OCI-LY7 (cell line): ENCODE measurements around the gene C4orf50. TPM values are rescaled to one million over a fixed set of nuclear protein-coding genes. Genes with fewer than 3 reads are reported as not detected.

Experiments used
- BruUV-seq: library from RNA; stranded (reverse); fragments of 400-500 nt; replicated peaks from 2 replicates; lab custom pipeline; 2021; lab: Mats Ljungman, UMichigan
- CTCF ChIA-PET: fragments of 300-600 bp; sonication (Branson Sonifier 250); formaldehyde crosslinking; loops from one replicate; lab custom pipeline; 2022; ENCODE audit warnings: antibody characterized with exemption; ENCODE audit not compliant: unreplicated experiment; lab: Charles Lee
- POLR2A ChIA-PET: fragments of 300-600 bp; sonication (Branson Sonifier 250); formaldehyde crosslinking; loops from one replicate; lab custom pipeline; 2022; ENCODE audit warnings: antibody characterized with exemption; lab: Charles Lee
- DNase-seq: peaks from one replicate; pipeline ENCODE4 v3.0.0-alpha.2; 2015; ENCODE audit warnings: low spot score
- H2AFZ ChIP-seq: fragments of 200-600 bp; sonication (generic), shearing (Covaris generic); 2 replicates; pipeline ENCODE4 v1.6.1; 2014; ENCODE audit warnings: mild to moderate bottlenecking, antibody characterized with exemption, low read length, moderate library complexity
- H3K27ac ChIP-seq: fragments of 200-600 bp; sonication (generic); 2 replicates; pipeline ENCODE4 v1.5.1; 2014; ENCODE audit warnings: mixed run types, low read depth, mild to moderate bottlenecking, moderate library complexity, low read length, inconsistent platforms; ENCODE audit not compliant: poor library complexity, severe bottlenecking
- H3K36me3 ChIP-seq: fragments of 200-600 bp; sonication (generic); 2 replicates; pipeline ENCODE4 v1.6.1; 2014; ENCODE audit warnings: mild to moderate bottlenecking, antibody characterized with exemption, low read length, moderate library complexity, mixed read lengths; ENCODE audit not compliant: insufficient read depth
- H3K4me1 ChIP-seq: fragments of 200-600 bp; sonication (generic); 2 replicates; pipeline ENCODE4 v1.5.1; 2014; ENCODE audit warnings: mild to moderate bottlenecking, low read length; ENCODE audit not compliant: insufficient read depth, poor library complexity, severe bottlenecking
- H3K4me2 ChIP-seq: fragments of 200-600 bp; sonication (generic); 2 replicates; pipeline ENCODE4 v1.6.1; 2014; ENCODE audit warnings: mild to moderate bottlenecking, low read length
- H3K4me3 ChIP-seq: fragments of 200-600 bp; sonication (generic); 2 replicates; pipeline ENCODE4 v1.5.1; 2014; ENCODE audit warnings: mild to moderate bottlenecking, low read depth, low read length; ENCODE audit not compliant: poor library complexity, severe bottlenecking
- H3K79me2 ChIP-seq: fragments of 200-600 bp; sonication (generic); 2 replicates; pipeline ENCODE4 v1.6.1; 2016; ENCODE audit warnings: low read depth, mild to moderate bottlenecking, low read length, moderate library complexity, mixed read lengths; ENCODE audit not compliant: insufficient read depth
- H3K9me2 ChIP-seq: fragments of 200-600 bp; sonication (generic); 2 replicates; pipeline ENCODE4 v1.6.1; 2016; ENCODE audit warnings: mild to moderate bottlenecking, low read length, mixed read lengths; ENCODE audit not compliant: insufficient read depth
- H3K9me3 ChIP-seq: fragments of 200-600 bp; sonication (generic); 2 replicates; pipeline ENCODE4 v1.6.1; 2014; ENCODE audit warnings: mild to moderate bottlenecking, mixed run types, low read length, mixed read lengths
- H4K20me1 ChIP-seq: fragments of 200-600 bp; sonication (generic); 2 replicates; pipeline ENCODE4 v1.6.1; 2014; ENCODE audit warnings: mild to moderate bottlenecking, antibody characterized with exemption, low read length, moderate library complexity, mixed read lengths; ENCODE audit not compliant: insufficient read depth
- CTCF ChIP-seq: fragments of 200-600 bp; sonication (generic); conservative IDR thresholded peaks from 2 replicates; pipeline ENCODE4 v1.5.1; 2014; ENCODE audit warnings: mild to moderate bottlenecking, antibody characterized with exemption, low read length, moderate library complexity, mixed read lengths
- EZH2phosphoT487 ChIP-seq: fragments of 200-600 bp; sonication (generic); IDR thresholded peaks from 2 replicates; pipeline ENCODE4 v1.6.1; 2018; ENCODE audit warnings: low read depth, borderline replicate concordance, mild to moderate bottlenecking, mixed run types, antibody characterized with exemption, low read length, moderate library complexity, mixed read lengths
- intact Hi-C: fragments of 100-400 bp; cut with micrococcal nuclease; formaldehyde crosslinking; loops from one replicate; pipeline ENCODE4 v1.10.0; 2022; ENCODE audit not compliant: unreplicated experiment
- total RNA-seq, 2 experiments: library from RNA; depleted of rRNA in 1 of 2; stranded (reverse); fragments of >200 nt in 1 of 2; shearing (Covaris generic) in 1 of 2; gene quantifications; 2 replicates each; pipeline ENCODE4 v1.2.3, GENCODE V29; 2014 to 2022

Gene C4orf50
- total RNA-seq, 2 experiments from 2014 or later = 0.06 TPM; not detected in 1

- H3K4me1 ChIP-seq = no peaks in the 10 kb centered on the region
- no peak overlapping the region for H3K4me3 ChIP-seq
- CTCF ChIA-PET = no interaction called here
- DNase-seq = no peak
- no peak overlapping the region for H3K27ac ChIP-seq
- H3K79me2 ChIP-seq = no peaks in the 10 kb centered on the region
- no peaks in the 10 kb centered on the region for H4K20me1 ChIP-seq
- TF ChIP-seq EZH2phosphoT487 (no peak), CTCF (no peak)
- H3K9me2 ChIP-seq = no peaks in the 10 kb centered on the region
- H3K36me3 ChIP-seq = no peaks in the 10 kb centered on the region
- no TSS peak for BruUV-seq
- intact Hi-C loops = no loop called here
- H3K4me2 ChIP-seq = no peak overlapping the region
- POLR2A ChIA-PET = no interaction called here
- no peak overlapping the region for H2AFZ ChIP-seq
- H3K9me3 ChIP-seq = no peaks in the 10 kb centered on the region
Observed at GRCh38 chr4:5968246-5968645, 50.0 kb downstream of the C4orf50 start.

GRCh38 chr4:5967783-5968182 lies 50.4 kb downstream of the C4orf50 start:
- intact Hi-C loops = no loop called here
- Histone ChIP-seq H3K27ac (no peak overlapping the region), H3K4me2 (no peak overlapping the region), H3K9me3 (no peaks in the 10 kb centered on the region), H3K9me2 (no peaks in the 10 kb centered on the region), H2AFZ (no peak overlapping the region), H4K20me1 (no peaks in the 10 kb centered on the region), H3K36me3 (no peaks in the 10 kb centered on the region), H3K4me3 (no peak overlapping the region), H3K79me2 (no peaks in the 10 kb centered on the region), H3K4me1 (no peaks in the 10 kb centered on the region)
- CTCF ChIA-PET = no interaction called here
- TF ChIP-seq CTCF (no peak), EZH2phosphoT487 (no peak)
- BruUV-seq = no TSS peak
- DNase-seq = no peak
- POLR2A ChIA-PET = no interaction called here

GRCh38 chr4:5965225-5965624 lies 53.0 kb downstream of the C4orf50 start:
- Histone ChIP-seq H3K9me3 (no peaks in the 10 kb centered on the region), H3K79me2 (no peaks in the 10 kb centered on the region), H3K27ac (no peak overlapping the region), H4K20me1 (no peaks in the 10 kb centered on the region), H3K4me2 (no peak overlapping the region), H3K4me1 (no peaks in the 10 kb centered on the region), H2AFZ (no peak overlapping the region), H3K9me2 (no peaks in the 10 kb centered on the region), H3K4me3 (no peak overlapping the region), H3K36me3 (no peaks in the 10 kb centered on the region)
- ChIA-PET CTCF (interaction anchor here (0.7 kb wide), 1 partner anchor 10 kb away, joined by 5 read pairs; no protein-coding TSS in a partner anchor), POLR2A (no interaction called here)
- no peak for TF ChIP-seq CTCF
- no peak for TF ChIP-seq EZH2phosphoT487
- DNase-seq = no peak
- intact Hi-C loops = no loop called here
- no TSS peak for BruUV-seq
